H1 (cell line): ENCODE results near the gene MBD3. TPM values are rescaled to one million over a fixed set of nuclear protein-coding genes. Genes with fewer than 3 reads are reported as not detected.

Experiments
- GTF2F1 ChIP-seq: IDR thresholded peaks from 2 replicates; pipeline ENCODE4 v1.6.1; 2012; ENCODE audit warnings: low read depth, low read length, improper control_type of control experiment, borderline replicate concordance
- HDAC2 ChIP-seq, 2 experiments: fragments of 300-600 bp in 1 of 2; sonication (generic) in 1 of 2; IDR thresholded peaks; 2 replicates each; pipeline ENCODE4 v1.6.1; 2011 to 2012; ENCODE audit warnings: low read depth in 2 of 2, low read length in 2 of 2, mild to moderate bottlenecking in 2 of 2, moderate library complexity in 2 of 2, borderline replicate concordance in 1 of 2, inconsistent platforms in 1 of 2
- polyA plus RNA-seq, 7 experiments: library from polyadenylated mRNA; depleted of rRNA in 3 of 7; stranded (reverse) in 5 of 7; unstranded in 2 of 7; fragments of >200 nt in 5 of 7; fragments of 200-250 nt in 2 of 7; gene quantifications; 1 replicate in 5 of 7; 2 replicates in 1 of 7; 4 replicates in 1 of 7; pipeline versions ENCODE4 v1.2.1 to v1.2.3, GENCODE V29; 2011 to 2013; ENCODE audit warnings: missing spikeins in 2 of 7, mixed read lengths in 2 of 7
- total RNA-seq: library from RNA; stranded (reverse); fragmentation: NEBNext Ultra II Directional; extraction: Animal tissue kit (Norgen Biotek cat#: 25700); gene quantifications from 2 replicates; pipeline ENCODE4 v1.2.1, GENCODE V29; 2021
- TF ChIP-seq, protein P1 (sequence below): fragments of 300-600 bp; sonication (generic); IDR thresholded peaks from 2 replicates; pipeline ENCODE4 v1.7.1; 2012; ENCODE audit warnings: low read length, moderate library complexity, mild to moderate bottlenecking, inconsistent platforms; ENCODE audit not compliant: insufficient replicate concordance

MBD3 gene
- total and polyA plus RNA-seq, 2 of the 8 experiments (the other 6 are each of a cell fraction or from before 2014, with no cell fraction given), result 88.2 to 110 TPM

- TF ChIP-seq, protein P1, sequence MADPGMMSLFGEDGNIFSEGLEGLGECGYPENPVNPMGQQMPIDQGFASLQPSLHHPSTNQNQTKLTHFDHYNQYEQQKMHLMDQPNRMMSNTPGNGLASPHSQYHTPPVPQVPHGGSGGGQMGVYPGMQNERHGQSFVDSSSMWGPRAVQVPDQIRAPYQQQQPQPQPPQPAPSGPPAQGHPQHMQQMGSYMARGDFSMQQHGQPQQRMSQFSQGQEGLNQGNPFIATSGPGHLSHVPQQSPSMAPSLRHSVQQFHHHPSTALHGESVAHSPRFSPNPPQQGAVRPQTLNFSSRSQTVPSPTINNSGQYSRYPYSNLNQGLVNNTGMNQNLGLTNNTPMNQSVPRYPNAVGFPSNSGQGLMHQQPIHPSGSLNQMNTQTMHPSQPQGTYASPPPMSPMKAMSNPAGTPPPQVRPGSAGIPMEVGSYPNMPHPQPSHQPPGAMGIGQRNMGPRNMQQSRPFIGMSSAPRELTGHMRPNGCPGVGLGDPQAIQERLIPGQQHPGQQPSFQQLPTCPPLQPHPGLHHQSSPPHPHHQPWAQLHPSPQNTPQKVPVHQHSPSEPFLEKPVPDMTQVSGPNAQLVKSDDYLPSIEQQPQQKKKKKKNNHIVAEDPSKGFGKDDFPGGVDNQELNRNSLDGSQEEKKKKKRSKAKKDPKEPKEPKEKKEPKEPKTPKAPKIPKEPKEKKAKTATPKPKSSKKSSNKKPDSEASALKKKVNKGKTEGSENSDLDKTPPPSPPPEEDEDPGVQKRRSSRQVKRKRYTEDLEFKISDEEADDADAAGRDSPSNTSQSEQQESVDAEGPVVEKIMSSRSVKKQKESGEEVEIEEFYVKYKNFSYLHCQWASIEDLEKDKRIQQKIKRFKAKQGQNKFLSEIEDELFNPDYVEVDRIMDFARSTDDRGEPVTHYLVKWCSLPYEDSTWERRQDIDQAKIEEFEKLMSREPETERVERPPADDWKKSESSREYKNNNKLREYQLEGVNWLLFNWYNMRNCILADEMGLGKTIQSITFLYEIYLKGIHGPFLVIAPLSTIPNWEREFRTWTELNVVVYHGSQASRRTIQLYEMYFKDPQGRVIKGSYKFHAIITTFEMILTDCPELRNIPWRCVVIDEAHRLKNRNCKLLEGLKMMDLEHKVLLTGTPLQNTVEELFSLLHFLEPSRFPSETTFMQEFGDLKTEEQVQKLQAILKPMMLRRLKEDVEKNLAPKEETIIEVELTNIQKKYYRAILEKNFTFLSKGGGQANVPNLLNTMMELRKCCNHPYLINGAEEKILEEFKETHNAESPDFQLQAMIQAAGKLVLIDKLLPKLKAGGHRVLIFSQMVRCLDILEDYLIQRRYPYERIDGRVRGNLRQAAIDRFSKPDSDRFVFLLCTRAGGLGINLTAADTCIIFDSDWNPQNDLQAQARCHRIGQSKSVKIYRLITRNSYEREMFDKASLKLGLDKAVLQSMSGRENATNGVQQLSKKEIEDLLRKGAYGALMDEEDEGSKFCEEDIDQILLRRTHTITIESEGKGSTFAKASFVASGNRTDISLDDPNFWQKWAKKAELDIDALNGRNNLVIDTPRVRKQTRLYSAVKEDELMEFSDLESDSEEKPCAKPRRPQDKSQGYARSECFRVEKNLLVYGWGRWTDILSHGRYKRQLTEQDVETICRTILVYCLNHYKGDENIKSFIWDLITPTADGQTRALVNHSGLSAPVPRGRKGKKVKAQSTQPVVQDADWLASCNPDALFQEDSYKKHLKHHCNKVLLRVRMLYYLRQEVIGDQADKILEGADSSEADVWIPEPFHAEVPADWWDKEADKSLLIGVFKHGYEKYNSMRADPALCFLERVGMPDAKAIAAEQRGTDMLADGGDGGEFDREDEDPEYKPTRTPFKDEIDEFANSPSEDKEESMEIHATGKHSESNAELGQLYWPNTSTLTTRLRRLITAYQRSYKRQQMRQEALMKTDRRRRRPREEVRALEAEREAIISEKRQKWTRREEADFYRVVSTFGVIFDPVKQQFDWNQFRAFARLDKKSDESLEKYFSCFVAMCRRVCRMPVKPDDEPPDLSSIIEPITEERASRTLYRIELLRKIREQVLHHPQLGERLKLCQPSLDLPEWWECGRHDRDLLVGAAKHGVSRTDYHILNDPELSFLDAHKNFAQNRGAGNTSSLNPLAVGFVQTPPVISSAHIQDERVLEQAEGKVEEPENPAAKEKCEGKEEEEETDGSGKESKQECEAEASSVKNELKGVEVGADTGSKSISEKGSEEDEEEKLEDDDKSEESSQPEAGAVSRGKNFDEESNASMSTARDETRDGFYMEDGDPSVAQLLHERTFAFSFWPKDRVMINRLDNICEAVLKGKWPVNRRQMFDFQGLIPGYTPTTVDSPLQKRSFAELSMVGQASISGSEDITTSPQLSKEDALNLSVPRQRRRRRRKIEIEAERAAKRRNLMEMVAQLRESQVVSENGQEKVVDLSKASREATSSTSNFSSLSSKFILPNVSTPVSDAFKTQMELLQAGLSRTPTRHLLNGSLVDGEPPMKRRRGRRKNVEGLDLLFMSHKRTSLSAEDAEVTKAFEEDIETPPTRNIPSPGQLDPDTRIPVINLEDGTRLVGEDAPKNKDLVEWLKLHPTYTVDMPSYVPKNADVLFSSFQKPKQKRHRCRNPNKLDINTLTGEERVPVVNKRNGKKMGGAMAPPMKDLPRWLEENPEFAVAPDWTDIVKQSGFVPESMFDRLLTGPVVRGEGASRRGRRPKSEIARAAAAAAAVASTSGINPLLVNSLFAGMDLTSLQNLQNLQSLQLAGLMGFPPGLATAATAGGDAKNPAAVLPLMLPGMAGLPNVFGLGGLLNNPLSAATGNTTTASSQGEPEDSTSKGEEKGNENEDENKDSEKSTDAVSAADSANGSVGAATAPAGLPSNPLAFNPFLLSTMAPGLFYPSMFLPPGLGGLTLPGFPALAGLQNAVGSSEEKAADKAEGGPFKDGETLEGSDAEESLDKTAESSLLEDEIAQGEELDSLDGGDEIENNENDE, result no peak
- TF ChIP-seq HDAC2 (IDR thresholded peaks at IDR 0.05; ENCODE audit: borderline replicate concordance in 1 of 2, low read depth in 2 of 2, low read length in 2 of 2) (no peak), GTF2F1 (no peak)
Measured at GRCh38 chr19:1553415-1553814, 39.2 kb downstream of the MBD3 start (continued).
